Endothelial cell of umbilical vein (primary cell): Measurements from ENCODE around the gene TEN1. TPM values are rescaled to one million over a fixed set of nuclear protein-coding genes. Genes with fewer than 3 reads are reported as not detected.

Experiments
- BruUV-seq: library from RNA; stranded (reverse); fragments of 400-500 nt; replicated peaks from 2 replicates; lab custom pipeline; 2021; lab: Mats Ljungman, UMichigan
- CTCF ChIA-PET: fragments of 300-600, 350-600 bp; sonication (Branson Sonifier 250); formaldehyde crosslinking; loops from one replicate; lab custom pipeline; 2021; ENCODE audit warnings: antibody characterized with exemption, inconsistent platforms; lab: Charles Lee
- POLR2A ChIA-PET: fragments of 300-600, 350-600 bp; sonication (Branson Sonifier 250); formaldehyde crosslinking; loops from one replicate; lab custom pipeline; 2021; ENCODE audit warnings: antibody characterized with exemption, inconsistent platforms; lab: Charles Lee
- DNase-seq: peaks from one replicate; pipeline ENCODE4 v3.0.0-alpha.2; 2011; ENCODE audit warnings: low read depth, low spot score
- FAIRE-seq: peaks from 2 replicates; lab custom pipeline; 2011; peaks lifted over from hg19 to GRCh38; lab: Jason Lieb, UNC
- H2AFZ ChIP-seq: 2 replicates; pipeline ENCODE4 v1.6.0; 2012; ENCODE audit warnings: low read depth, low read length, control low read depth, inconsistent platforms
- H3K27ac ChIP-seq: 2 replicates; pipeline ENCODE4 v1.5.1; 2011; ENCODE audit warnings: low read depth, mild to moderate bottlenecking, control low read depth, low read length, moderate library complexity; ENCODE audit not compliant: insufficient read depth
- H3K27me3 ChIP-seq, 2 experiments: 2 replicates each; pipeline versions ENCODE4 v1.6.0 to v1.6.1; 2011; ENCODE audit warnings: low read length in 2 of 2, mixed read lengths in 1 of 2; ENCODE audit not compliant: control insufficient read depth in 2 of 2, insufficient read depth in 2 of 2
- H3K36me3 ChIP-seq, 2 experiments: 2 replicates in 1 of 2; 3 replicates in 1 of 2; pipeline ENCODE4 v1.5.1; 2011; ENCODE audit warnings: low read length in 2 of 2, mild to moderate bottlenecking in 1 of 2, moderate library complexity in 1 of 2; ENCODE audit not compliant: control insufficient read depth in 2 of 2, insufficient read depth in 2 of 2; ENCODE audit errors: extremely low read depth in 1 of 2
- H3K4me1 ChIP-seq: 3 replicates; pipeline ENCODE4 v1.5.1; 2011; ENCODE audit warnings: mild to moderate bottlenecking, low read length; ENCODE audit not compliant: control insufficient read depth, insufficient read depth; ENCODE audit errors: extremely low read depth
- H3K4me2 ChIP-seq: 2 replicates; pipeline ENCODE4 v1.6.1; 2011; ENCODE audit warnings: low read length, control low read depth, mixed read lengths; ENCODE audit not compliant: insufficient read depth
- H3K4me3 ChIP-seq, 3 experiments: fragments of 200-600 bp in 1 of 3; sonication (generic), shearing (Covaris generic) in 1 of 3; replicated peaks in 1 of 3; 2 replicates each; pipeline ENCODE4 v1.5.1; 2011 to 2016; ENCODE audit warnings: control low read depth in 3 of 3, low read length in 3 of 3, mild to moderate bottlenecking in 2 of 3, inconsistent platforms in 1 of 3, low read depth in 1 of 3, moderate library complexity in 1 of 3; ENCODE audit not compliant: insufficient read depth in 1 of 3
- H3K79me2 ChIP-seq: 2 replicates; pipeline ENCODE4 v1.6.0; 2012; ENCODE audit warnings: low read length, inconsistent platforms; ENCODE audit not compliant: control insufficient read depth, insufficient read depth
- H3K9ac ChIP-seq: replicated peaks from 2 replicates; pipeline ENCODE3; 2011; ENCODE audit warnings: low read length, control low read depth; ENCODE audit not compliant: insufficient read depth; ENCODE audit errors: extremely low read depth
- H3K9me1 ChIP-seq: replicated peaks from 3 replicates; pipeline ENCODE4 v1.6.0; 2011; ENCODE audit warnings: mild to moderate bottlenecking, low read length; ENCODE audit not compliant: control insufficient read depth, insufficient read depth; ENCODE audit errors: extremely low read depth
- H3K9me3 ChIP-seq: replicated peaks from 2 replicates; pipeline ENCODE4 v1.5.1; 2012; ENCODE audit warnings: low read length, inconsistent platforms; ENCODE audit not compliant: control insufficient read depth, insufficient read depth
- H4K20me1 ChIP-seq: replicated peaks from 2 replicates; pipeline ENCODE3; 2011; ENCODE audit warnings: mild to moderate bottlenecking, low read length; ENCODE audit not compliant: control insufficient read depth, insufficient read depth; ENCODE audit errors: extremely low read depth
- EZH2 ChIP-seq: IDR thresholded peaks from 2 replicates; pipeline ENCODE4 v1.6.1; 2012; ENCODE audit warnings: borderline replicate concordance, low read depth, mild to moderate bottlenecking, moderate library complexity, low read length, inconsistent platforms; ENCODE audit not compliant: severe bottlenecking
- FOS ChIP-seq: IDR thresholded peaks from 2 replicates; pipeline ENCODE4 v1.6.1; 2011; ENCODE audit warnings: mild to moderate bottlenecking, low read length, moderate library complexity, borderline replicate concordance; ENCODE audit not compliant: insufficient read depth
- GATA2 ChIP-seq: IDR thresholded peaks from 2 replicates; pipeline ENCODE4 v1.7.0; 2011; ENCODE audit warnings: low read depth, mild to moderate bottlenecking, moderate library complexity, mixed read lengths, low read length; ENCODE audit not compliant: insufficient read length, insufficient read depth
- JUN ChIP-seq: IDR thresholded peaks from 2 replicates; pipeline ENCODE4 v1.6.1; 2011; ENCODE audit warnings: borderline replicate concordance, low read depth; ENCODE audit not compliant: insufficient read length, insufficient read depth
- MYC ChIP-seq: IDR thresholded peaks from one replicate; pipeline ENCODE4 v1.6.1; 2011; ENCODE audit warnings: mild to moderate bottlenecking, low read depth, low read length
- POLR2A ChIP-seq: IDR thresholded peaks from 2 replicates; pipeline ENCODE4 v1.6.1; 2012; ENCODE audit warnings: low read depth, mild to moderate bottlenecking, control low read depth, low read length
- POLR2AphosphoS5 ChIP-seq: IDR thresholded peaks from 2 replicates; pipeline ENCODE4 v1.6.1; 2012; ENCODE audit warnings: low read depth, mild to moderate bottlenecking, control low read depth, low read length, moderate library complexity; ENCODE audit not compliant: insufficient read depth
- dilution Hi-C: fragments of 300-500 bp; cut with MboI; formaldehyde crosslinking; loops from one replicate; pipeline ENCODE4 v1.15.0; 2019; ENCODE audit warnings: low sequenced_read_pairs; ENCODE audit not compliant: extremely low pct_ligation_motif_present
- intact Hi-C: fragments of 100-400 bp; cut with micrococcal nuclease; formaldehyde crosslinking; loops from one replicate; pipeline ENCODE4 v1.10.0; 2022
- polyA plus RNA-seq, 4 experiments: library from polyadenylated mRNA; depleted of rRNA in 3 of 4; stranded (reverse) in 3 of 4; unstranded in 1 of 4; fragments of >200 nt; gene quantifications; 2 replicates each; pipeline versions ENCODE4 v1.2.1 to v1.2.3, GENCODE V29; 2011 to 2012; ENCODE audit warnings: missing spikeins in 1 of 4
- total RNA-seq: library from RNA; stranded (reverse); gene quantifications from 2 replicates; pipeline ENCODE4 v1.2.3, GENCODE V29; 2021
- TF ChIP-seq, protein P1 (sequence below), 2 donors: IDR thresholded peaks; 1 replicate in 1 of 2; 2 replicates in 1 of 2; pipeline ENCODE4 v1.5.1; 2011; ENCODE audit warnings: low read length in 2 of 2, mild to moderate bottlenecking in 2 of 2, moderate library complexity in 2 of 2, control low read depth in 1 of 2, inconsistent platforms in 1 of 2, low read depth in 1 of 2; ENCODE audit not compliant: insufficient read depth in 1 of 2; ENCODE audit errors: extremely low read depth in 1 of 2
- TF ChIP-seq, protein P2 (sequence below): IDR thresholded peaks from 2 replicates; pipeline ENCODE4 v1.6.1; 2011; ENCODE audit not compliant: insufficient read depth, insufficient read length

Gene TEN1
- total and polyA plus RNA-seq, 2 donors (not counting 3 experiments of a cell fraction or from before 2014, with no cell fraction given), result 18.8 to 29.0 TPM

GRCh38 chr17:75959839-75960511 lies 19.1 kb upstream of the TEN1 start:
- no peak overlapping the region for H3K9ac ChIP-seq
- TF ChIP-seq JUN, result no peak
- TF ChIP-seq EZH2, result no peak
- no peak for TF ChIP-seq POLR2A
- no peaks in the 10 kb centered on the region for H3K9me3 ChIP-seq
- dilution Hi-C loops (no loop called here), intact Hi-C loops (no loop called here)
- peaks cover 10% of the 10 kb centered on the region for H3K79me2 ChIP-seq
- H3K4me3 ChIP-seq, result no peak overlapping the region
- FAIRE-seq, result no peak
- no peak overlapping the region for H3K27ac ChIP-seq
- H4K20me1 ChIP-seq, result no peaks in the 10 kb centered on the region
- POLR2A ChIA-PET, result no interaction called here
- no peaks in the 10 kb centered on the region for H3K27me3 ChIP-seq
- H3K4me1 ChIP-seq, result no peaks in the 10 kb centered on the region
- no peak overlapping the region for H3K4me2 ChIP-seq
- CTCF ChIA-PET, result interaction anchor here (0.5 to 1.1 kb wide), 2 partner anchors 9 to 55 kb away, joined by 3 to 4 read pairs; no protein-coding TSS in a partner anchor
- no TSS peak for BruUV-seq
- no peak overlapping the region for H2AFZ ChIP-seq
- no peak for DNase-seq
- no peaks in the 10 kb centered on the region for H3K9me1 ChIP-seq
- H3K36me3 ChIP-seq, result peaks cover 5 to 11% of the 10 kb centered on the region in 2 experiments

GRCh38 chr17:75965468-75965867 lies 13.6 kb upstream of the TEN1 start:
- Histone ChIP-seq H2AFZ (no peak overlapping the region), H3K9me1 (no peaks in the 10 kb centered on the region), H3K4me1 (peaks cover 13% of the 10 kb centered on the region), H3K27me3 (no peaks in the 10 kb centered on the region), H3K9me3 (no peaks in the 10 kb centered on the region), H3K9ac (no peak overlapping the region), H3K27ac (no peak overlapping the region), H3K4me3 (no peak overlapping the region), H3K4me2 (no peak overlapping the region), H3K79me2 (peaks cover 12% of the 10 kb centered on the region), H4K20me1 (no peaks in the 10 kb centered on the region), H3K36me3 (peaks cover 0 to 4% of the 10 kb centered on the region in 2 experiments)
- FAIRE-seq, result no peak
- BruUV-seq, result no TSS peak
- DNase-seq, result no peak
- POLR2A ChIA-PET, result no interaction called here
- dilution Hi-C loops (no loop called here), intact Hi-C loops (no loop called here)
- TF ChIP-seq MYC (no peak), GATA2 (no peak), EZH2 (no peak), POLR2AphosphoS5 (no peak), POLR2A (no peak), JUN (no peak), FOS (no peak)
- TF ChIP-seq, protein P1, sequence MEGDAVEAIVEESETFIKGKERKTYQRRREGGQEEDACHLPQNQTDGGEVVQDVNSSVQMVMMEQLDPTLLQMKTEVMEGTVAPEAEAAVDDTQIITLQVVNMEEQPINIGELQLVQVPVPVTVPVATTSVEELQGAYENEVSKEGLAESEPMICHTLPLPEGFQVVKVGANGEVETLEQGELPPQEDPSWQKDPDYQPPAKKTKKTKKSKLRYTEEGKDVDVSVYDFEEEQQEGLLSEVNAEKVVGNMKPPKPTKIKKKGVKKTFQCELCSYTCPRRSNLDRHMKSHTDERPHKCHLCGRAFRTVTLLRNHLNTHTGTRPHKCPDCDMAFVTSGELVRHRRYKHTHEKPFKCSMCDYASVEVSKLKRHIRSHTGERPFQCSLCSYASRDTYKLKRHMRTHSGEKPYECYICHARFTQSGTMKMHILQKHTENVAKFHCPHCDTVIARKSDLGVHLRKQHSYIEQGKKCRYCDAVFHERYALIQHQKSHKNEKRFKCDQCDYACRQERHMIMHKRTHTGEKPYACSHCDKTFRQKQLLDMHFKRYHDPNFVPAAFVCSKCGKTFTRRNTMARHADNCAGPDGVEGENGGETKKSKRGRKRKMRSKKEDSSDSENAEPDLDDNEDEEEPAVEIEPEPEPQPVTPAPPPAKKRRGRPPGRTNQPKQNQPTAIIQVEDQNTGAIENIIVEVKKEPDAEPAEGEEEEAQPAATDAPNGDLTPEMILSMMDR (IDR thresholded peaks at IDR 0.05; ENCODE audit: extremely low read depth in 1 of 2, insufficient read depth in 1 of 2, low read depth in 1 of 2, low read length in 2 of 2), result no peak
- TF ChIP-seq, protein P2, sequence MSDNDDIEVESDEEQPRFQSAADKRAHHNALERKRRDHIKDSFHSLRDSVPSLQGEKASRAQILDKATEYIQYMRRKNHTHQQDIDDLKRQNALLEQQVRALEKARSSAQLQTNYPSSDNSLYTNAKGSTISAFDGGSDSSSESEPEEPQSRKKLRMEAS, result no peak
- CTCF ChIA-PET, result interaction anchor here (0.9 to 1.1 kb wide), 2 partner anchors 14 to 19 kb away, joined by 3 read pairs; no protein-coding TSS in a partner anchor
